HAP-1 (cell line): ENCODE data around the gene PLB1.

Experiments
- DNase-seq, 2 experiments: peaks; one replicate each; pipeline ENCODE4 v3.0.0-alpha.2; 2016 to 2020; ENCODE audit warnings: low spot score in 2 of 2
- H3K27me3 ChIP-seq: fragments of 250-450 bp; sonication (Bioruptor Pico); 2 replicates; pipeline ENCODE4 v1.5.1; 2020; ENCODE audit warnings: low read depth, mild to moderate bottlenecking, moderate library complexity
- H3K36me3 ChIP-seq: fragments of 250-450 bp; sonication (Bioruptor Pico); replicated peaks from 2 replicates; pipeline ENCODE4 v1.5.1; 2020; ENCODE audit warnings: mild to moderate bottlenecking
- H3K4me1 ChIP-seq: fragments of 250-450 bp; sonication (Bioruptor Pico); 2 replicates; pipeline ENCODE4 v1.5.1; 2020; ENCODE audit warnings: mild to moderate bottlenecking
- H3K4me3 ChIP-seq: fragments of 250-450 bp; sonication (Bioruptor Pico); 2 replicates; pipeline ENCODE4 v1.5.1; 2020; ENCODE audit warnings: mild to moderate bottlenecking, moderate library complexity
- H3K9me3 ChIP-seq: fragments of 250-450 bp; sonication (Bioruptor Pico); 2 replicates; pipeline ENCODE4 v1.5.1; 2020; ENCODE audit warnings: mild to moderate bottlenecking, moderate library complexity
- in situ Hi-C: fragments of 300-500 bp; cut with MboI; formaldehyde crosslinking; loops from 3 replicates; pipeline ENCODE4 v1.14.3; 2020; ENCODE audit warnings: low sequenced_read_pairs, inconsistent platforms, mixed read lengths

The PLB1 gene

GRCh38 chr2:28628987-28629386 lies 133.1 kb downstream of the PLB1 start:
- no peak overlapping the region for H3K4me3 ChIP-seq
- H3K36me3 ChIP-seq: no peaks in the 10 kb centered on the region
- no peaks in the 10 kb centered on the region for H3K27me3 ChIP-seq
- H3K4me1 ChIP-seq: peaks cover 14% of the 10 kb centered on the region
- in situ Hi-C loops: no loop called here
- no peak for DNase-seq
- H3K9me3 ChIP-seq: no peaks in the 10 kb centered on the region

- Histone ChIP-seq H3K4me3 (no peak overlapping the region), H3K36me3 (no peaks in the 10 kb centered on the region), H3K4me1 (peaks cover 8% of the 10 kb centered on the region), H3K9me3 (no peaks in the 10 kb centered on the region), H3K27me3 (no peaks in the 10 kb centered on the region)
- in situ Hi-C loops: no loop called here
- no peak for DNase-seq
These were observed 134.1 kb downstream of the PLB1 start for GRCh38 chr2:28629910-28630309.

GRCh38 chr2:28630341-28630740 lies 134.5 kb downstream of the PLB1 start:
- H3K4me1 ChIP-seq: peaks cover 4% of the 10 kb centered on the region
- in situ Hi-C loops: no loop called here
- no peaks in the 10 kb centered on the region for H3K9me3 ChIP-seq
- H3K36me3 ChIP-seq: no peaks in the 10 kb centered on the region
- H3K4me3 ChIP-seq: no peak overlapping the region
- H3K27me3 ChIP-seq: no peaks in the 10 kb centered on the region
- DNase-seq: no peak

- no peak overlapping the region for H3K4me3 ChIP-seq
- no peaks in the 10 kb centered on the region for H3K9me3 ChIP-seq
- H3K36me3 ChIP-seq: no peaks in the 10 kb centered on the region
- no peaks in the 10 kb centered on the region for H3K27me3 ChIP-seq
- no peaks in the 10 kb centered on the region for H3K4me1 ChIP-seq
- in situ Hi-C loops: no loop called here
- DNase-seq: no peak
These were observed 135.8 kb downstream of the PLB1 start for GRCh38 chr2:28631514-28632206.

- Histone ChIP-seq H3K4me3 (no peak overlapping the region), H3K9me3 (no peaks in the 10 kb centered on the region), H3K4me1 (no peaks in the 10 kb centered on the region), H3K36me3 (no peaks in the 10 kb centered on the region), H3K27me3 (no peaks in the 10 kb centered on the region)
- no peak for DNase-seq
- in situ Hi-C loops: no loop called here
These were observed 136.9 kb downstream of the PLB1 start for GRCh38 chr2:28632791-28633190.

- Histone ChIP-seq H3K4me1 (no peaks in the 10 kb centered on the region), H3K9me3 (no peaks in the 10 kb centered on the region), H3K4me3 (no peak overlapping the region), H3K27me3 (no peaks in the 10 kb centered on the region), H3K36me3 (no peaks in the 10 kb centered on the region)
- DNase-seq: no peak
- in situ Hi-C loops: no loop called here
These were observed 137.3 kb downstream of the PLB1 start for GRCh38 chr2:28633204-28633603.

GRCh38 chr2:28633746-28634145 lies 137.9 kb downstream of the PLB1 start:
- Histone ChIP-seq H3K9me3 (no peaks in the 10 kb centered on the region), H3K36me3 (no peaks in the 10 kb centered on the region), H3K4me3 (no peak overlapping the region), H3K4me1 (no peaks in the 10 kb centered on the region), H3K27me3 (no peaks in the 10 kb centered on the region)
- in situ Hi-C loops: no loop called here
- DNase-seq: no peak

GRCh38 chr2:28635191-28635611 lies 139.3 kb downstream of the PLB1 start:
- H3K4me1 ChIP-seq: no peaks in the 10 kb centered on the region
- DNase-seq: no peak
- no peaks in the 10 kb centered on the region for H3K9me3 ChIP-seq
- no peak overlapping the region for H3K4me3 ChIP-seq
- no peaks in the 10 kb centered on the region for H3K36me3 ChIP-seq
- in situ Hi-C loops: no loop called here
- no peaks in the 10 kb centered on the region for H3K27me3 ChIP-seq

- no peaks in the 10 kb centered on the region for H3K27me3 ChIP-seq
These were observed 140.6 kb downstream of the PLB1 start for GRCh38 chr2:28636491-28636890.

GRCh38 chr2:28637066-28638047 lies 141.5 kb downstream of the PLB1 start:
- no peak for DNase-seq
- no peak overlapping the region for H3K4me3 ChIP-seq
- no peaks in the 10 kb centered on the region for H3K27me3 ChIP-seq
- no peaks in the 10 kb centered on the region for H3K36me3 ChIP-seq
- H3K9me3 ChIP-seq: no peaks in the 10 kb centered on the region
- in situ Hi-C loops: no loop called here
- no peaks in the 10 kb centered on the region for H3K4me1 ChIP-seq

More at GRCh38 chr2:28636491-28636890, 140.6 kb downstream of the PLB1 start:
- Histone ChIP-seq H3K9me3 (no peaks in the 10 kb centered on the region), H3K4me1 (no peaks in the 10 kb centered on the region), H3K4me3 (no peak overlapping the region), H3K36me3 (no peaks in the 10 kb centered on the region)
- in situ Hi-C loops: no loop called here
- DNase-seq: no peak

- Histone ChIP-seq H3K4me3 (no peak overlapping the region), H3K9me3 (no peaks in the 10 kb centered on the region), H3K4me1 (no peaks in the 10 kb centered on the region), H3K27me3 (no peaks in the 10 kb centered on the region), H3K36me3 (no peaks in the 10 kb centered on the region)
- DNase-seq: no peak
- in situ Hi-C loops: no loop called here
These were observed 142.2 kb downstream of the PLB1 start for GRCh38 chr2:28638102-28638501.

- no peaks in the 10 kb centered on the region for H3K27me3 ChIP-seq
These were observed 143.3 kb downstream of the PLB1 start for GRCh38 chr2:28639092-28639691.

GRCh38 chr2:28639836-28640235 lies 144.0 kb downstream of the PLB1 start:
- no peak overlapping the region for H3K4me3 ChIP-seq
- in situ Hi-C loops: no loop called here
- no peak for DNase-seq
- H3K27me3 ChIP-seq: no peaks in the 10 kb centered on the region
- no peaks in the 10 kb centered on the region for H3K9me3 ChIP-seq
- H3K36me3 ChIP-seq: no peaks in the 10 kb centered on the region
- peaks cover 13% of the 10 kb centered on the region for H3K4me1 ChIP-seq

More at GRCh38 chr2:28639092-28639691, 143.3 kb downstream of the PLB1 start:
- in situ Hi-C loops: no loop called here
- Histone ChIP-seq H3K36me3 (no peaks in the 10 kb centered on the region), H3K4me3 (no peak overlapping the region), H3K4me1 (peaks cover 10% of the 10 kb centered on the region), H3K9me3 (no peaks in the 10 kb centered on the region)
- DNase-seq: no peak
